ENCODE results near the gene CLRN2. TPM values are rescaled to one million over a fixed set of nuclear protein-coding genes. Genes with fewer than 3 reads are reported as not detected.

Gene CLRN2, protein sequence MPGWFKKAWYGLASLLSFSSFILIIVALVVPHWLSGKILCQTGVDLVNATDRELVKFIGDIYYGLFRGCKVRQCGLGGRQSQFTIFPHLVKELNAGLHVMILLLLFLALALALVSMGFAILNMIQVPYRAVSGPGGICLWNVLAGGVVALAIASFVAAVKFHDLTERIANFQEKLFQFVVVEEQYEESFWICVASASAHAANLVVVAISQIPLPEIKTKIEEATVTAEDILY
- not detected for polyA plus RNA-seq (2013, experiment 1 of 2)
- not detected for polyA plus RNA-seq (2013, experiment 2 of 2)

DNA sequence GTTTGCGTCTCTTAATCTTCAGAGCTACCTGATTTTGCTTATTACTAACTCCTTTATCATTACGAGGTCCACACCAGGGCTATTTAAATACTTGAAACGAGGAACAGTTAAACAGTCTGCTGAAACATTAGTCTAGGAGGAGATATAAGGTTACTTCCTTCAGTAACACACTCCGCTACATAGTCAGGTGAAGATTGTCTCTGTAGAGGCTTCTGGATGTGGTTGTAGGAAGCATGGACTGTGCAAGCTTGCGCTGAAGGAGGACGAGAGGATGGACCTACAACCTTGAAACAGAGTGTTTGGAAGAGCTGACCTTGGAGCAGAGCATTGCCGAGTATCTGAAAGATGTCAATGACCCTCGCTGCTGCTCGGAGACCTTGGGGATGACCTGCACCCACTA is at the start of gene CLRN2:
Gene CLRN2 (plus strand): TSS at position 301 of the 400 bp plus-strand sequence. CDS start 102 bp downstream, outside the sequence.
- 90 to 91% methylated on average over 7 to 8 of the region's 9 CpGs for WGBS, 2 experiments (ENCODE audit: insufficient coverage in 2 of 2)
- H3K27ac ChIP-seq (ENCODE audit: low read depth, low read length, severe bottlenecking): no peak within 1 kb of the TSS
- peaks cover 8% of the 10 kb centered on the region for H3K4me1 ChIP-seq (ENCODE audit: control insufficient read depth, insufficient read depth, low read length, poor library complexity, severe bottlenecking)
- no peaks in the 10 kb centered on the region for H3K9me3 ChIP-seq (ENCODE audit: control insufficient read depth, low read length)
- H3K36me3 ChIP-seq (ENCODE audit: control insufficient read depth, insufficient read depth, low read length): peaks cover 5% of the 10 kb centered on the region
- H3K4me3 ChIP-seq (ENCODE audit: extremely low read depth, insufficient read depth, low read length, poor library complexity, severe bottlenecking): no peak within 1 kb of the TSS

DNA sequence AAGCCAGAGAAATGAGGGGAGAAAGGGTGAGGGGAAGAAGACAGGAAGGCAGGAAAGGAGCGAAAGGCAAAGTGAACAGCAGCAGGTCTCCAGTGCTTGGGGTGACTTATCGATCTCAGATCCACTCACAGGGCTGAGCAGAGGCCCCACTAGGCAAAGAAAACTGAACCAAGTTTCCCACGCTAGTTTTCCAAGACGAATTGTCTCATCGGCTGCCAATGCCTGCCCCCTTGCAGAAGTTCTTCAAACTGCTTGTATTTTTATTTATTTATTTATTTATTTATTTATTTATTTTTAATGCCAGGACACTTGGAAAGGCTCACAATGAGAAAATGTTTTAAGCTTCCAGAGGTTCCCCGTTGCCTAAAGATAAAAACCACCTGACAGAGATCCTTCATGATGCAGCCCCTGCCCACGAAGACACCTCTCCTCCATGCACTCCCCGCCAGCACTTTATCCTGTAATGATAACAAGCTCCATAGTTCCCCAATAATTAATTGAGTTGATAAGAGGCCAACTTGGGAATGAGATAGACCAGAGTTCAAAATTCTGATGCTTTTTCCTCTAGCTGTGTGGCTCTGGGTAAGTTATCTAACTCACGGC is 46.2 kb upstream of the CLRN2 start:
- no peaks in the 10 kb centered on the region for H3K4me1 ChIP-seq (ENCODE audit: control insufficient read depth, insufficient read depth, low read length, poor library complexity, severe bottlenecking)
- no peaks in the 10 kb centered on the region for H3K9me3 ChIP-seq (ENCODE audit: control insufficient read depth, low read length)
- no peak overlapping the region for H3K27ac ChIP-seq (ENCODE audit: low read depth, low read length, severe bottlenecking)
- 58 to 64% methylated on average over 4 to 5 of the region's 9 CpGs for WGBS, 2 experiments (ENCODE audit: insufficient coverage in 2 of 2)
- no peaks in the 10 kb centered on the region for H3K36me3 ChIP-seq (ENCODE audit: control insufficient read depth, insufficient read depth, low read length)
- no peak overlapping the region for H3K4me3 ChIP-seq (ENCODE audit: extremely low read depth, insufficient read depth, low read length, poor library complexity, severe bottlenecking)

DNA sequence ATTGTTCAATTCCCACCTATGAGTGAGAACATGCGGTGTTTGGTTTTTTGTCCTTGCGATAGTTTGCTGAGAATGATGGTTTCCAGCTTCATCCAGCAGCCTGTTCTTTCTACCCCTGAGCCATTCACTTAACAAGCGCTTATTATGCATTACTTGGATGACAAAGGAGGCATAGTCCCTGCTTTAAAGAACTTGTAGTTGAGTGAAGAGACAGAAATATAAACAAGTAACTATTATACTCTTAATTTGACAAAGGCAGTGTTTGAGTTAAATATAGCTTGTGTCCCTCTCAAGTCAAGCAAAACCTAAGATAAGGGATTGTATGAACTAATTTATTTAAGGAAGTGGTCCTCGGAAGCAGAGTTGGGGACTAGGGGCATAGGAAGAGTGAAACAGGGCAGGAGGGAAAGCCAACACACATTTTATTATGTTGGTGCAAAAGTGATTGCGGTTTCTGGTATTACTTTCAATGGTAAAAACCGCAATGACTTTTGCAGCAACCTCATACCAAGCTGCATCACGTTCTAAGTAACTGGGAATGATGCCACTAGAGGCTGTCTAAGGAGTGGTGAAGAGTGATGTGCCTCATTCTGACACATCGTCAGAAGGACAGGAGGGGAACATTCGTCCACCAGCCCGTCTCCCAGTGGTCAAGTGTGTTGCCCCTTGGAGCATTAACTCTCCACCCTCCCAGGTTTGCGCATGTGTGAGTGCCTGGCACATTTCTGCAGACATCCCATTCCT is 44.9 kb upstream of the CLRN2 start:
- no peaks in the 10 kb centered on the region for H3K4me1 ChIP-seq (ENCODE audit: control insufficient read depth, insufficient read depth, low read length, poor library complexity, severe bottlenecking)
- H3K27ac ChIP-seq (ENCODE audit: low read depth, low read length, severe bottlenecking): no peak overlapping the region
- WGBS, 2 experiments (ENCODE audit: insufficient coverage in 2 of 2): 88 to 89% methylated on average over 7 to 8 of the region's 11 CpGs
- H3K9me3 ChIP-seq (ENCODE audit: control insufficient read depth, low read length): no peaks in the 10 kb centered on the region
- no peak overlapping the region for H3K4me3 ChIP-seq (ENCODE audit: extremely low read depth, insufficient read depth, low read length, poor library complexity, severe bottlenecking)
- H3K36me3 ChIP-seq (ENCODE audit: control insufficient read depth, insufficient read depth, low read length): no peaks in the 10 kb centered on the region

DNA sequence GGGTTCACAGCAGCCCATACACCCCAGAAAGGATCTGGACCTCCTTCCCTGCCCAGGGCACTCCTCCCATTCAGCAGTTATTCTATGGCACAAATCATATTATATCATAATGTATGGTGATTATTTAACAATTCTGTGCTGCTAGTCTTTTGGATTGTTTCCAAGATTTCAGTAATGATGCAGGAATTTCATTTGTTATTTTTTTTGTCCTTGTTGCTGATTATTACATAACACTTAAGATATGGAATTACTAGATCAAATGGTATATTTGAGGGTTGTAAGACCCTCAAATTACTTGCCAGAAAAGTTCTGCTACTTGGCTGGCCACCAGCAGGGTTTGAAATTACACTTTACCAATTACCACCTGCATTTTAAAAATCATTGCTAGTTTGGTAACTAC is 39.5 kb upstream of the CLRN2 start:
- H3K4me1 ChIP-seq (ENCODE audit: control insufficient read depth, insufficient read depth, low read length, poor library complexity, severe bottlenecking): no peaks in the 10 kb centered on the region
- H3K9me3 ChIP-seq (ENCODE audit: control insufficient read depth, low read length): no peaks in the 10 kb centered on the region
- H3K4me3 ChIP-seq (ENCODE audit: extremely low read depth, insufficient read depth, low read length, poor library complexity, severe bottlenecking): no peak overlapping the region
- H3K36me3 ChIP-seq (ENCODE audit: control insufficient read depth, insufficient read depth, low read length): no peaks in the 10 kb centered on the region
- no peak overlapping the region for H3K27ac ChIP-seq (ENCODE audit: low read depth, low read length, severe bottlenecking)

DNA sequence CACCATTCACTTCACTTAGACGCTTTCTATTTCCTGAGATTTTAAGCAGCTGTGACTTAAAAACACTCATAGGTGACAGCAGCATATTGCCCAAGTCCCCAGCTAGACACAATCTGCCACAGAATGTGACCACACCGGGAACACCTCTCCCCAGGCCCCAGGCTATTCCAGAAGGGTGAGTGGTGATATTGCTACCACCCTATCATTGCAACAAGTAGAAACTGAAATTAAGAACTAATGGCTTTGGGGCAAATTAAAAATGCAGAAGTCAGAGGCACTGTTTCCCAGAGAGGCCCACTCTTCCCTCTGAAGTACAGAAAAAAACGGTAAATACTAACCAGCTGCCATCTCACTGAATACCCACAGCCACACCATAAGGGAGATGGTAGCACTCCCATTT is 38.1 kb upstream of the CLRN2 start:
- Histone ChIP-seq H3K36me3 (ENCODE audit: control insufficient read depth, insufficient read depth, low read length) (no peaks in the 10 kb centered on the region), H3K27ac (ENCODE audit: low read depth, low read length, severe bottlenecking) (no peak overlapping the region), H3K4me1 (ENCODE audit: control insufficient read depth, insufficient read depth, low read length, poor library complexity, severe bottlenecking) (no peaks in the 10 kb centered on the region), H3K4me3 (ENCODE audit: extremely low read depth, insufficient read depth, low read length, poor library complexity, severe bottlenecking) (no peak overlapping the region), H3K9me3 (ENCODE audit: control insufficient read depth, low read length) (no peaks in the 10 kb centered on the region)
- 88 to 90% methylated on average over 1 to 2 of the region's 3 CpGs for WGBS, 2 experiments (ENCODE audit: insufficient coverage in 2 of 2)

DNA sequence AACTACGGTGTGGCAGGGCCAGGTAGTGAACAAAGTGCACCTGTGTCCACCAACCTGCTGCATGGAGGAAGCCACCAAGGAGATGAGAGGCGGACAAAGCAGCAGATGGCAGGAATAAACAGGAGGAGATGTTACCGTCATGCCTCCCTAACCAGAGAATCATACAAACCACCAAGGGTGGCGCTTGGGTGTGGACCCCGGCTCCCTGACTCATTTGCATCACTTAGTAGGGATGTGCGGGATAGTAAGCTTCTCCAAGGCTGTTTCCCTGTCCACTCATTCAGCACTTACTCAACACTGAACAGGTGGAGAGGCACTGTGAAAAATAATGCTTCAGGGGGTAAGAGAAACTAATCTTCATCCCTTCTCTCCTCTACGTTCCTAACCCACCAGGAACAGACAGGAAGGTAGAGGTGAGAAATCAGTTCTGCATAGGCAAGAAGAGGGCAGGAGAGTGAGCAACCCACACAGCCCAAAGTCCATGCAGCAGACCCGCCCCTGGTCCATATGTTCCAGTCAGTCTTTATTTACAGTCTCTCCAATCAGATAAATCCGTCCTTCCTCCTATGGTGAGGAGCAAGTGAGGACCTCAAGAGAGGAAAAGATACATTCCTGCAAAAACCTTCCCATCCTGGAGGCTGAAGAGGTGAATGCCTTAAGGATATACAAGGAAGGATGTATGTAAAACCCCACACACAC is 37.0 kb upstream of the CLRN2 start:
- Histone ChIP-seq H3K9me3 (ENCODE audit: control insufficient read depth, low read length) (no peaks in the 10 kb centered on the region), H3K4me3 (ENCODE audit: extremely low read depth, insufficient read depth, low read length, poor library complexity, severe bottlenecking) (no peak overlapping the region), H3K36me3 (ENCODE audit: control insufficient read depth, insufficient read depth, low read length) (peaks cover 4% of the 10 kb centered on the region), H3K27ac (ENCODE audit: low read depth, low read length, severe bottlenecking) (no peak overlapping the region), H3K4me1 (ENCODE audit: control insufficient read depth, insufficient read depth, low read length, poor library complexity, severe bottlenecking) (no peaks in the 10 kb centered on the region)
- WGBS, 2 experiments (ENCODE audit: insufficient coverage in 2 of 2): 95 to 100% methylated on average over 2 to 4 of the region's 9 CpGs

DNA sequence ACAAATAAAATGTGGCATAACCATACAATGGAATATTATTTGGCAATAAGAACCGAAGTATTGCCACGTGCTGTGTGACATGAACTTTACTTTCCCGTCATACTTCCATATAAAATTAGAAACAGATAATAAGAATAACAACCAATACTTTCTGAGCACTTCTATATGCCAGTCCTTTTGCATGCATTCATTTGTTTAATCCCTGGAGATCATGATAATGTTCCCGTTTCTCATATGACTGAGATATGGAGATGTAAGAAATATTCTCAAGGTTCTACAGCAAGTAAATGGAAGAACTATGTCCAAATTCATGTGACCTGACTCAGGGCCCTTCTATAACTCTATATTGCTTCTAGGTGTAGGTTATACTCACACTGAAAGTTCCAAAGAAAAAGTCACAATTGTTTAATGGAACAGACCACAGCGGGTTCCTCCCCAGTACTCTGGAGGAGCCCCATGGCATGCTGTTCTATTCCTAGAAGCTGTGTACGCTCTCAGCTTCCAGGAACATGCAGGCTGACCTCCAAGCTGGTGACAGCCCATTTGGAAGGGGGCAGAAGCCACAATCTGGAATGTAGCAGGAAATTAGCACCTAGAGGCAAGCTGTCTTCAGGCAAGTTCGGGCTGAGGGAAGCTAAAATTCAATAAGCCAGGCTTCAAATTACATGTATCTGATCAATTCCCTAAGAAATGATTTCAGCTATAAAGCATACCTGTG is 34.6 kb upstream of the CLRN2 start:
- Histone ChIP-seq H3K4me3 (ENCODE audit: extremely low read depth, insufficient read depth, low read length, poor library complexity, severe bottlenecking) (no peak overlapping the region), H3K36me3 (ENCODE audit: control insufficient read depth, insufficient read depth, low read length) (peaks cover 23% of the 10 kb centered on the region), H3K4me1 (ENCODE audit: control insufficient read depth, insufficient read depth, low read length, poor library complexity, severe bottlenecking) (no peaks in the 10 kb centered on the region), H3K27ac (ENCODE audit: low read depth, low read length, severe bottlenecking) (no peak overlapping the region), H3K9me3 (ENCODE audit: control insufficient read depth, low read length) (no peaks in the 10 kb centered on the region)
- 84 to 90% methylated on average over 2 to 3 of the region's 7 CpGs for WGBS, 2 experiments (ENCODE audit: insufficient coverage in 2 of 2)

DNA sequence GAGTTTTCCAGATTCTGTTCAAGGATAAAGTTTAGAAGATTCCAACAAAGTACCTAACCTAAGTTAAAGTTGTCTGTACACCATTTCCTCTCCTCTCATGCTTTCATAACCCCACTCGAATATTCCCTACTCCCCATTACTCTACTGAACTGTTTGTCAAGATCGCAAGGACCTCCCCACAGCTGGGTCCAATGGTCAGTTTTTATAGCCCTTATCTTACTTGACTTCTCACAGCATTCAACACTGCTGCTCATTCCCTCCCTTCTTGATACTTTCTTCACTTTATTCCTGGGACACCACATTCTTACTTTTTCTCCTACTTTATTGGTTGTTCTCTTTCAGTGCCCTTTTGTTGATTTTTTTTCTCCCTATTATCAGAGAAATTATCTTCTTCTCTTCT is 34.0 kb upstream of the CLRN2 start:
- H3K4me3 ChIP-seq (ENCODE audit: extremely low read depth, insufficient read depth, low read length, poor library complexity, severe bottlenecking): no peak overlapping the region
- WGBS, 2 experiments (ENCODE audit: insufficient coverage in 2 of 2): 87 to 92% methylated on average over 2 of the region's 2 CpGs
- H3K9me3 ChIP-seq (ENCODE audit: control insufficient read depth, low read length): no peaks in the 10 kb centered on the region
- H3K27ac ChIP-seq (ENCODE audit: low read depth, low read length, severe bottlenecking): no peak overlapping the region
- peaks cover 28% of the 10 kb centered on the region for H3K36me3 ChIP-seq (ENCODE audit: control insufficient read depth, insufficient read depth, low read length)
- no peaks in the 10 kb centered on the region for H3K4me1 ChIP-seq (ENCODE audit: control insufficient read depth, insufficient read depth, low read length, poor library complexity, severe bottlenecking)

DNA sequence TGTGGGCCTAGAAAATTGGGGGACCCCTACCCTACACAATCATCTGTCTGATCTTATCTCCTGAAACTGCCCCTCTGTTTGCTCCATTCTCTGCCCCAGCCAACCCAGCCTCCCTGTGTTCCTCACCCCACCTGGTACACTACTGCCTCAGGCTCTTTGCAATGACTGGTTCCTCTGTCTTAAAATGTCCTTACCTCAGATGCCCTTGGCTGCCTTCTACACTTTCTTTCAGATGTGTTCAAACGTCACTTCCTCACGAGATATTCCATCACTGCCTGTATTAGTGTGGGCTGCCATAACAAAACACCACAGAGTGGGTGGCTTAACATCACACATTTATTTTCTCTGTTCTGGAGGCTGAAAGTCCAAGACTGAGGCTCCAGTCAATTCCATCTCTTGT is 32.2 kb upstream of the CLRN2 start:
- H3K9me3 ChIP-seq (ENCODE audit: control insufficient read depth, low read length): no peaks in the 10 kb centered on the region
- H3K4me3 ChIP-seq (ENCODE audit: extremely low read depth, insufficient read depth, low read length, poor library complexity, severe bottlenecking): no peak overlapping the region
- H3K27ac ChIP-seq (ENCODE audit: low read depth, low read length, severe bottlenecking): no peak overlapping the region
- WGBS, 2 experiments (ENCODE audit: insufficient coverage in 2 of 2): 100% methylated on average over 2 of the region's 2 CpGs
- H3K36me3 ChIP-seq (ENCODE audit: control insufficient read depth, insufficient read depth, low read length): peaks cover 45% of the 10 kb centered on the region
- no peaks in the 10 kb centered on the region for H3K4me1 ChIP-seq (ENCODE audit: control insufficient read depth, insufficient read depth, low read length, poor library complexity, severe bottlenecking)

DNA sequence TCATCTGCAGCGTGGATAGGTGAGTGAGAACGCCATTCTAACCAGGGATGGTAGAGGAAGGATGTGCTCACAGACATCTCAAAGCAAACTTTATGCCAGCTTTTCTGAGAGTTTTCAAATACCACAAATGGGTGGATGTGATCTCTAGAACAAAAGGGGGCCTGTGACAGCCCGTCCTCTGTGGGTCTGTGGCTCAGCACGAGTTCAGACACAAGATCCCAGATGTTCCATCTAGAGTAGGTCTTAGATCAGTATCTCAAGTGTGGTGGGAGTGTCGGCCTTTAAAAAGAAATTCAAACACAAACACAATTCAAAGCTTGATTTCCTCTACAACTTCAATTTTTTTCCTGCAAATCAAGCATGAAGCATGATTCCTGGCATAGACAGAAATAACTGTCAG is 25.8 kb upstream of the CLRN2 start:
- WGBS, 2 experiments (ENCODE audit: insufficient coverage in 2 of 2): 94 to 100% methylated on average over 1 to 2 of the region's 5 CpGs
- Histone ChIP-seq H3K4me1 (ENCODE audit: control insufficient read depth, insufficient read depth, low read length, poor library complexity, severe bottlenecking) (peaks cover 12% of the 10 kb centered on the region), H3K27ac (ENCODE audit: low read depth, low read length, severe bottlenecking) (no peak overlapping the region), H3K9me3 (ENCODE audit: control insufficient read depth, low read length) (no peaks in the 10 kb centered on the region), H3K4me3 (ENCODE audit: extremely low read depth, insufficient read depth, low read length, poor library complexity, severe bottlenecking) (no peak overlapping the region), H3K36me3 (ENCODE audit: control insufficient read depth, insufficient read depth, low read length) (peaks cover 78% of the 10 kb centered on the region)
